ENCODE results near the gene RABEPK.
A peak's percentile ranks its signal among the peaks of the same experiment; 100 is the strongest.
"Not testable (repeated sequence)": the region's sequence is repeated elsewhere in the genome, so short reads cannot be mapped to it uniquely, and the experiment has no call there.

Gene RABEPK

GRCh38 chr9:125200216-125201047, at the start of gene RABEPK:
Gene RABEPK, plus strand, starts transcription at chr9:125200542. Its CDS starts 2,472 bp downstream, at chr9:125203014.
- peak; percentile 97 for DNase-seq (ENCODE audit: low read depth)

- no peak for DNase-seq (ENCODE audit: low read depth)
Observed at GRCh38 chr9:125151730-125152129, 48.6 kb upstream of the RABEPK start.

GRCh38 chr9:125153712-125154367, 46.5 kb upstream of the RABEPK start:
- DNase-seq (ENCODE audit: low read depth): no peak

GRCh38 chr9:125156551-125156950, 43.8 kb upstream of the RABEPK start:
- DNase-seq (ENCODE audit: low read depth): no peak

GRCh38 chr9:125160750-125161149, 39.6 kb upstream of the RABEPK start:
- DNase-seq (ENCODE audit: low read depth): no peak

- DNase-seq (ENCODE audit: low read depth): peak; percentile 69
Observed at GRCh38 chr9:125161284-125161918, 38.9 kb upstream of the RABEPK start.

- DNase-seq (ENCODE audit: low read depth): not testable (repeated sequence)
Observed at GRCh38 chr9:125162891-125163290, 37.5 kb upstream of the RABEPK start.

GRCh38 chr9:125166762-125167161, 33.6 kb upstream of the RABEPK start:
- no peak for DNase-seq (ENCODE audit: low read depth)

- peak; percentile 28 for DNase-seq (ENCODE audit: low read depth)
Observed at GRCh38 chr9:125169895-125170294, 30.4 kb upstream of the RABEPK start.

GRCh38 chr9:125172031-125172755, 28.1 kb upstream of the RABEPK start:
- peak; percentile 77 for DNase-seq (ENCODE audit: low read depth)

GRCh38 chr9:125176636-125177035, 23.7 kb upstream of the RABEPK start:
- no peak for DNase-seq (ENCODE audit: low read depth)

- DNase-seq (ENCODE audit: low read depth): no peak
Observed at GRCh38 chr9:125177888-125178287, 22.5 kb upstream of the RABEPK start.

GRCh38 chr9:125179776-125180175, 20.6 kb upstream of the RABEPK start:
- DNase-seq (ENCODE audit: low read depth): not testable (repeated sequence)

GRCh38 chr9:125180876-125181275, 19.5 kb upstream of the RABEPK start:
- no peak for DNase-seq (ENCODE audit: low read depth)

GRCh38 chr9:125181756-125182155, 18.6 kb upstream of the RABEPK start:
- DNase-seq (ENCODE audit: low read depth): not testable (repeated sequence)

- DNase-seq (ENCODE audit: low read depth): no peak
Observed at GRCh38 chr9:125183054-125183453, 17.3 kb upstream of the RABEPK start.

- no peak for DNase-seq (ENCODE audit: low read depth)
Observed at GRCh38 chr9:125183561-125183960, 16.8 kb upstream of the RABEPK start.

GRCh38 chr9:125189011-125189360, 11.4 kb upstream of the RABEPK start:
- DNase-seq (ENCODE audit: low read depth): no peak

GRCh38 chr9:125189361-125190289, 10.7 kb upstream of the RABEPK start, which contains the start of gene PPP6C:
Gene PPP6C, minus strand, starts transcription at chr9:125189803. Its CDS starts 85 bp downstream, at chr9:125189718.
- peak; percentile 98 for DNase-seq (ENCODE audit: low read depth)

- peak; percentile 9 for DNase-seq (ENCODE audit: low read depth)
Observed at GRCh38 chr9:125190361-125190801, 10.0 kb upstream of the RABEPK start.

- not testable (repeated sequence) for DNase-seq (ENCODE audit: low read depth)
Observed at GRCh38 chr9:125194466-125194865, 5.9 kb upstream of the RABEPK start.
